Fibroblast of the aortic adventitia (primary cell): ENCODE results near the gene SAT2. TPM values are rescaled to one million over a fixed set of nuclear protein-coding genes. Genes with fewer than 3 reads are reported as not detected.

Experiments used
- DNase-seq: peaks from one replicate; pipeline ENCODE4 v3.0.0-alpha.2; 2010; ENCODE audit warnings: low read depth
- H3K4me3 ChIP-seq: 2 replicates; pipeline ENCODE4 v1.5.1; 2011; ENCODE audit warnings: low read depth, mild to moderate bottlenecking, control low read depth, low read length, moderate library complexity
- CTCF ChIP-seq: IDR thresholded peaks from 2 replicates; pipeline ENCODE4 v1.5.1; 2011; ENCODE audit warnings: mild to moderate bottlenecking, low read length, control low read depth, inconsistent platforms; ENCODE audit not compliant: insufficient read depth
- total RNA-seq: library from RNA; depleted of rRNA; stranded (reverse); fragments of >200 nt; gene quantifications from 2 replicates; pipeline ENCODE4 v1.2.3, GENCODE V29; 2012; ENCODE audit warnings: low replicate concordance

SAT2 gene
- total RNA-seq, 1 donor, result 34.5 TPM

- peak; percentile 45 for DNase-seq
- peak; percentile 68 for TF ChIP-seq CTCF
Observed at GRCh38 chr17:7634384-7634783, 6.8 kb upstream of the SAT2 start.

GRCh38 chr17:7633093-7633492 lies 5.5 kb upstream of the SAT2 start:
- H3K4me3 ChIP-seq, result no peak overlapping the region
- no peak for DNase-seq
- TF ChIP-seq CTCF, result no peak

More at GRCh38 chr17:7634384-7634783, 6.8 kb upstream of the SAT2 start:
- no peak overlapping the region for H3K4me3 ChIP-seq

- no peak overlapping the region for H3K4me3 ChIP-seq
- DNase-seq, result peak; percentile 73
- peak; percentile 67 for TF ChIP-seq CTCF
Observed at GRCh38 chr17:7632492-7632894, 4.9 kb upstream of the SAT2 start.

GRCh38 chr17:7631398-7632380 lies 4.1 kb upstream of the SAT2 start:
- TF ChIP-seq CTCF, result no peak
- H3K4me3 ChIP-seq, result no peak overlapping the region
- no peak for DNase-seq

GRCh38 chr17:7629939-7630571 lies 2.4 kb upstream of the SAT2 start, which contains the start of gene SHBG:
Gene SHBG (plus strand): TSS chr17:7630135. CDS start chr17:7630173, 38 bp downstream.
- no peak for DNase-seq
- H3K4me3 ChIP-seq, result no peak within 1 kb of the TSS
- TF ChIP-seq CTCF, result no peak

GRCh38 chr17:7626956-7627249 lies 718 bp downstream of the SAT2 start:
- DNase-seq, result no peak
- no peak for TF ChIP-seq CTCF
- H3K4me3 ChIP-seq, result peak overlapping the region; percentile 88
